ENCODE results near the gene PROS1.
"Not testable (repeated sequence)": the region's sequence is repeated elsewhere in the genome, so short reads cannot be mapped to it uniquely, and the experiment has no call there.

PROS1 gene

GRCh38 chr3:93934366-93935046, 39.2 kb downstream of the PROS1 start:
- H3K4me3 Mint-ChIP-seq, result no peak overlapping the region
- no peaks in the 10 kb centered on the region for H3K9me3 Mint-ChIP-seq (ENCODE audit: low read depth)
- H3K27ac Mint-ChIP-seq, result no peak overlapping the region
- peaks cover under 1% of the 10 kb centered on the region for H3K27me3 Mint-ChIP-seq
- H3K4me1 Mint-ChIP-seq (ENCODE audit: low read depth), result no peaks in the 10 kb centered on the region
- H3K36me3 Mint-ChIP-seq, result no peaks in the 10 kb centered on the region

GRCh38 chr3:93931597-93932229, 42.0 kb downstream of the PROS1 start:
- Mint-ChIP-seq H3K27ac (no peak overlapping the region), H3K4me1 (ENCODE audit: low read depth) (no peaks in the 10 kb centered on the region), H3K27me3 (peaks cover 3% of the 10 kb centered on the region), H3K36me3 (no peaks in the 10 kb centered on the region), H3K4me3 (no peak overlapping the region), H3K9me3 (ENCODE audit: low read depth) (no peaks in the 10 kb centered on the region)

- H3K27ac Mint-ChIP-seq, result no peak overlapping the region
- no peaks in the 10 kb centered on the region for H3K36me3 Mint-ChIP-seq
- no peak overlapping the region for H3K4me3 Mint-ChIP-seq
- peaks cover 8% of the 10 kb centered on the region for H3K27me3 Mint-ChIP-seq
- no peaks in the 10 kb centered on the region for H3K4me1 Mint-ChIP-seq (ENCODE audit: low read depth)
- no peaks in the 10 kb centered on the region for H3K9me3 Mint-ChIP-seq (ENCODE audit: low read depth)
Measured at GRCh38 chr3:93930041-93930440, 43.7 kb downstream of the PROS1 start.

GRCh38 chr3:93926789-93927188, 46.9 kb downstream of the PROS1 start:
- H3K4me1 Mint-ChIP-seq (ENCODE audit: low read depth), result no peaks in the 10 kb centered on the region
- H3K36me3 Mint-ChIP-seq, result no peaks in the 10 kb centered on the region
- no peak overlapping the region for H3K4me3 Mint-ChIP-seq
- H3K27me3 Mint-ChIP-seq, result peaks cover 8% of the 10 kb centered on the region
- no peak overlapping the region for H3K27ac Mint-ChIP-seq
- no peaks in the 10 kb centered on the region for H3K9me3 Mint-ChIP-seq (ENCODE audit: low read depth)

GRCh38 chr3:93924491-93924890, 49.2 kb downstream of the PROS1 start:
- H3K4me1 Mint-ChIP-seq (ENCODE audit: low read depth), result no peaks in the 10 kb centered on the region
- H3K36me3 Mint-ChIP-seq, result no peaks in the 10 kb centered on the region
- H3K27ac Mint-ChIP-seq, result no peak overlapping the region

GRCh38 chr3:93923006-93923405, 50.7 kb downstream of the PROS1 start:
- Mint-ChIP-seq H3K4me3 (no peak overlapping the region), H3K27me3 (peaks cover 5% of the 10 kb centered on the region), H3K9me3 (ENCODE audit: low read depth) (no peaks in the 10 kb centered on the region), H3K4me1 (ENCODE audit: low read depth) (no peaks in the 10 kb centered on the region), H3K36me3 (no peaks in the 10 kb centered on the region), H3K27ac (no peak overlapping the region)

More at GRCh38 chr3:93924491-93924890, 49.2 kb downstream of the PROS1 start:
- Mint-ChIP-seq H3K27me3 (peaks cover 8% of the 10 kb centered on the region), H3K9me3 (ENCODE audit: low read depth) (no peaks in the 10 kb centered on the region), H3K4me3 (no peak overlapping the region)

- not testable (repeated sequence) for H3K36me3 Mint-ChIP-seq; H3K9me3 Mint-ChIP-seq (ENCODE audit: low read depth); H3K4me1 Mint-ChIP-seq (ENCODE audit: low read depth); H3K4me3 Mint-ChIP-seq; H3K27ac Mint-ChIP-seq; H3K27me3 Mint-ChIP-seq
Measured at GRCh38 chr3:93917546-93918029, 56.1 kb downstream of the PROS1 start.

GRCh38 chr3:93913623-93914022, 60.1 kb downstream of the PROS1 start:
- H3K4me3 Mint-ChIP-seq; H3K9me3 Mint-ChIP-seq (ENCODE audit: low read depth); H3K27me3 Mint-ChIP-seq; H3K27ac Mint-ChIP-seq; H3K36me3 Mint-ChIP-seq; H3K4me1 Mint-ChIP-seq (ENCODE audit: low read depth): not testable (repeated sequence)

- H3K27me3 Mint-ChIP-seq, result no peaks in the 10 kb centered on the region
- H3K36me3 Mint-ChIP-seq, result no peaks in the 10 kb centered on the region
- H3K27ac Mint-ChIP-seq, result no peak overlapping the region
- H3K4me3 Mint-ChIP-seq, result no peak overlapping the region
- no peaks in the 10 kb centered on the region for H3K4me1 Mint-ChIP-seq (ENCODE audit: low read depth)
- H3K9me3 Mint-ChIP-seq (ENCODE audit: low read depth), result peaks cover 3% of the 10 kb centered on the region
Measured at GRCh38 chr3:93911206-93911605, 62.5 kb downstream of the PROS1 start.

GRCh38 chr3:93910097-93910496, 63.6 kb downstream of the PROS1 start:
- Mint-ChIP-seq H3K27me3 (no peaks in the 10 kb centered on the region), H3K4me1 (ENCODE audit: low read depth) (no peaks in the 10 kb centered on the region), H3K9me3 (ENCODE audit: low read depth) (peaks cover 3% of the 10 kb centered on the region), H3K36me3 (no peaks in the 10 kb centered on the region), H3K4me3 (no peak overlapping the region), H3K27ac (no peak overlapping the region)

GRCh38 chr3:93907132-93907531, 66.6 kb downstream of the PROS1 start:
- no peak overlapping the region for H3K27ac Mint-ChIP-seq
- H3K9me3 Mint-ChIP-seq (ENCODE audit: low read depth), result peaks cover 1% of the 10 kb centered on the region

DNA sequence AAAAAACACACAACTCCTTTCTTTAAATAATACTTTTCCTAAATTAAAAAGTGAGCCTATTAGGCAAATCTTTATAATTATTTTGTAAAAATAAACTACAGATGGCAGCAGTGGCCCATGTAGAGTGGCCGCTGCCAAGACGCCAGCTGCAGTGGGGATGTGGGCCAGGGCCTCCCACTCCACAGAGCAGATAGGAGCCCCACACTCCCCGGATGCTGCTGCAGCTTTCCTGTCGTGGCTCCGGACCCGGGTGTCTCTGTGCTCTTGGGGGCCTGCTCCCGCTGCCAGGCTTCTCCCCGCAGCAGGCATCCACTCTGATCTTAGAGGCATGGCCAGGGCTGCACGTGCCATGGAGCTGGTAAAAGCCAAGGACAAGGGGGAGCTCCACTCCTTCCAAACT, 67.5 kb downstream of the PROS1 start:
- no peaks in the 10 kb centered on the region for H3K9me3 Mint-ChIP-seq (ENCODE audit: low read depth)
- no peak overlapping the region for H3K4me3 Mint-ChIP-seq
- no peaks in the 10 kb centered on the region for H3K27me3 Mint-ChIP-seq
- no peak overlapping the region for H3K27ac Mint-ChIP-seq
- no peaks in the 10 kb centered on the region for H3K4me1 Mint-ChIP-seq (ENCODE audit: low read depth)
- H3K36me3 Mint-ChIP-seq, result no peaks in the 10 kb centered on the region

More at GRCh38 chr3:93907132-93907531, 66.6 kb downstream of the PROS1 start:
- Mint-ChIP-seq H3K4me1 (ENCODE audit: low read depth) (no peaks in the 10 kb centered on the region), H3K4me3 (no peak overlapping the region), H3K36me3 (no peaks in the 10 kb centered on the region), H3K27me3 (no peaks in the 10 kb centered on the region)

DNA sequence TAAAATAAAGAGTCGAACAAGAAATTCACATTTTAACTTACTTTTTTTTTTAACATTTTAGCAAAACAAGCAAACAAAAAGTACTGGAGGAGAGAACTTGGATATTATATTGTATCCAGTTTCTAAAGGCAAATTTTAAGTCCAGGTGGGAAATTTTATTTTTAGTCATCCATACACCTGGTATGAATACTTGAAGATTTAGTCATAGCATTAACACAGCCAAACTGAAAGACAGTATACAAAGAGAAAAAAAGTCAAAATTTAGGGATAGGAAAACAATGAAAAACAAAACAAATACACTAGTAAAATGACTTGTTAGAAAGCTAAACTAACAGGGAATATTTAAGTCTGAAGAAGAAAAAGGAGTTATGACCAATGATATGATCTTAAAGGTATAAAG, 69.1 kb downstream of the PROS1 start:
- H3K4me1 Mint-ChIP-seq (ENCODE audit: low read depth), result no peaks in the 10 kb centered on the region
- no peak overlapping the region for H3K27ac Mint-ChIP-seq
- no peak overlapping the region for H3K4me3 Mint-ChIP-seq
- H3K27me3 Mint-ChIP-seq, result no peaks in the 10 kb centered on the region
- H3K9me3 Mint-ChIP-seq (ENCODE audit: low read depth), result no peaks in the 10 kb centered on the region
- no peaks in the 10 kb centered on the region for H3K36me3 Mint-ChIP-seq

GRCh38 chr3:93878250-93879017, 95.3 kb downstream of the PROS1 start:
- H3K27me3 Mint-ChIP-seq; H3K36me3 Mint-ChIP-seq; H3K4me1 Mint-ChIP-seq (ENCODE audit: low read depth); H3K27ac Mint-ChIP-seq; H3K4me3 Mint-ChIP-seq; H3K9me3 Mint-ChIP-seq (ENCODE audit: low read depth): not testable (repeated sequence)

GRCh38 chr3:93877427-93877826, 96.3 kb downstream of the PROS1 start:
- H3K4me3 Mint-ChIP-seq; H3K27ac Mint-ChIP-seq; H3K9me3 Mint-ChIP-seq (ENCODE audit: low read depth); H3K27me3 Mint-ChIP-seq; H3K4me1 Mint-ChIP-seq (ENCODE audit: low read depth); H3K36me3 Mint-ChIP-seq: not testable (repeated sequence)

All from activated naive CD8-positive, alpha-beta T cell (primary cell).